ENCODE results near the gene PDIA6. TPM values are rescaled to one million over a fixed set of nuclear protein-coding genes. Genes with fewer than 3 reads are reported as not detected.
A peak's percentile ranks its signal among the peaks of the same experiment; 100 is the strongest.

Gene PDIA6
- total RNA-seq, 6 experiments from 2014 or later: 141 to 232 (median 191) TPM

- ATAC-seq (no peak), DNase-seq (no peak)
- no peaks in the 10 kb centered on the region for H3K9me3 ChIP-seq
- WGBS (ENCODE audit: insufficient coverage, low coverage, low lambda C conversion rate, missing lambda C conversion rate): 80% methylated on average over 1 of the region's 16 CpGs
- TF ChIP-seq CTCF (IDR thresholded peaks at IDR 0.05): no peak
- TF ChIP-seq POLR2A (IDR thresholded peaks at IDR 0.05): no peak
- no peak overlapping the region for H3K4me3 ChIP-seq
- intact Hi-C loops (cut with DNase I): no loop called here
- H3K36me3 ChIP-seq: no peaks in the 10 kb centered on the region
- peaks cover 0 to 20% (median 11%) of the 10 kb centered on the region in 4 donors for H3K4me1 ChIP-seq
- H3K27ac ChIP-seq: no peak overlapping the region
- H3K27me3 ChIP-seq: no peaks in the 10 kb centered on the region
Observed at GRCh38 chr2:10831400-10831985, 18.9 kb upstream of the PDIA6 start.

- intact Hi-C loops (cut with DNase I): no loop called here
- ATAC-seq: peak in 1 of 4 donors; percentile 3
- no peaks in the 10 kb centered on the region for H3K9me3 ChIP-seq
- peak overlapping the region in 2 of 3 donors; percentile 42 to 47 for H3K27ac ChIP-seq
- no peak overlapping the region for H3K4me3 ChIP-seq
- WGBS (ENCODE audit: insufficient coverage, low coverage, low lambda C conversion rate, missing lambda C conversion rate): no CpG with 5 or more reads among the region's 30 CpGs
- TF ChIP-seq POLR2A (IDR thresholded peaks at IDR 0.05): no peak
- no peak for TF ChIP-seq CTCF (IDR thresholded peaks at IDR 0.05)
- peaks cover 0 to 20% (median 11%) of the 10 kb centered on the region in 4 donors for H3K4me1 ChIP-seq
- H3K36me3 ChIP-seq: no peaks in the 10 kb centered on the region
- DNase-seq: no peak
- H3K27me3 ChIP-seq: no peaks in the 10 kb centered on the region
Observed at GRCh38 chr2:10830641-10831399, 18.2 kb upstream of the PDIA6 start.

- DNase-seq (peak; percentile 81 to 91 (median 90)), ATAC-seq (peak; percentile 87 to 91 (median 91))
- 19% methylated on average over 3 of the region's 8 CpGs for WGBS (ENCODE audit: insufficient coverage, low coverage, low lambda C conversion rate, missing lambda C conversion rate)
- Histone ChIP-seq H3K4me1 (peaks cover 0 to 20% (median 11%) of the 10 kb centered on the region in 4 donors), H3K27ac (peak overlapping the region in 2 of 3 donors; percentile 42 to 47), H3K36me3 (no peaks in the 10 kb centered on the region), H3K9me3 (no peaks in the 10 kb centered on the region), H3K4me3 (no peak overlapping the region), H3K27me3 (no peaks in the 10 kb centered on the region)
- TF ChIP-seq CTCF (IDR thresholded peaks at IDR 0.05) (peak in 2 of 4 donors; percentile 4 to 10), POLR2A (IDR thresholded peaks at IDR 0.05) (no peak)
- intact Hi-C loops (cut with DNase I): no loop called here
Observed at GRCh38 chr2:10830203-10830602, 17.6 kb upstream of the PDIA6 start.

GRCh38 chr2:10829299-10829698 lies 16.7 kb upstream of the PDIA6 start:
- peak in 1 of 4 donors; percentile 5 for ATAC-seq
- Histone ChIP-seq H3K27me3 (no peaks in the 10 kb centered on the region), H3K27ac (no peak overlapping the region), H3K4me3 (no peak overlapping the region), H3K9me3 (no peaks in the 10 kb centered on the region), H3K4me1 (peaks cover 0 to 20% (median 11%) of the 10 kb centered on the region in 4 donors), H3K36me3 (no peaks in the 10 kb centered on the region)
- DNase-seq: no peak
- intact Hi-C loops (cut with DNase I): no loop called here
- WGBS (ENCODE audit: insufficient coverage, low coverage, low lambda C conversion rate, missing lambda C conversion rate): 29% methylated on average over 1 of the region's 3 CpGs
- TF ChIP-seq POLR2A (IDR thresholded peaks at IDR 0.05): no peak
- TF ChIP-seq CTCF (IDR thresholded peaks at IDR 0.05): no peak
